GM12878 (cell line): ENCODE data around the gene UBASH3A.

Experiments used
- BRCA1 ChIP-seq: IDR thresholded peaks from 2 replicates; pipeline ENCODE4 v1.6.1; 2011; ENCODE audit warnings: low read depth, low read length, improper control_type of control experiment
- CREM ChIP-seq: IDR thresholded peaks from 2 replicates; pipeline ENCODE4 v1.6.1; 2014; ENCODE audit warnings: antibody characterized with exemption, low read depth
- POLR2AphosphoS5 ChIP-seq: IDR thresholded peaks from 2 replicates; pipeline ENCODE4 v1.6.1; 2011; ENCODE audit warnings: mild to moderate bottlenecking, low read length, inconsistent platforms

DNA sequence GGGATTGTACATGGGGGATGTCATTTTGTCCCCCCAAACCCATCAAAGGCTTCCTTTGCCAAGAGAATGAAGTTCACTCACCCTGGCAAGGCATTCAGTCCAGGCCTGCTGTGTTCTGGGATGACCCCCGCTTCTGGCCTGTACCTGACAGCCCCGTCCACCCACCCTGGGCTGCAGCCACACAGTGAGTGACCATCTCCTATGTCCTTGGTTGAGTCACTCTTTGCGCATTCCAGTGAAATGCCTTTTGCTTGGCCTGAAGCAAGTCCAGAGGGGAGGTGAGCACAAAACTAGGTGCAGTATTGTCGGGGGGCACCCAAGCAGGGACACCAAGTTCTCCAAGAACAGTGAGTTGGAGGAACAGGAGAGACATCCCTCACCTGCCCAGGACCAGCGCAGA lies 18.1 kb upstream of the UBASH3A start:
- TF ChIP-seq CREM (no peak), POLR2AphosphoS5 (no peak), BRCA1 (no peak)
